ENCODE data around the gene KRTAP5-8. TPM values are rescaled to one million over a fixed set of nuclear protein-coding genes. Genes with fewer than 3 reads are reported as not detected.

KRTAP5-8 gene
- total and polyA plus RNA-seq, 12 donors = 0.28 TPM; not detected in 11

DNA sequence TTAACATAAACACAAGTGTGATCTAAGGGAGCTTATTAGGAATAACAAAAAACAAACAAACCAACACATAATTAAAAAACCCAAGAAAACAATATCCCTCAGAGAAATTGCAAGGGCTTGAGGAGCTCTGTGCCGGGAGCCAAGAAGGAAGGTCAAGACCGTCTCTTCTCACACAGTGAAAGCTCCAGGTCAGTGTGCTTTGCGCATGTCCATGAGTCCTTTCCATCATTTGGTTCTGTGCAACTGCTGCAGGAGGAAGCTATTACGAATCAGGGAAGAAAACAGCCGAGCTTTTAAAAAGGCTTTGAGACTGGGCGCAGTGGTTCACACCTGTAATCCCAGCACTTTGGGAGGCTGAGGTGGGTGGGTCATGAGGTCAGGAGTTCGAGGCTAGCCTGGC lies 4.6 kb downstream of the KRTAP5-8 start:
- intact Hi-C loops (cut with DNase I) = no loop called here
- TF ChIP-seq POLR2A (IDR thresholded peaks at IDR 0.05) (no peak), CTCF (IDR thresholded peaks at IDR 0.05) (no peak)

GRCh38 chr11:71542879-71543777 lies 5.3 kb downstream of the KRTAP5-8 start:
- DNase-seq = no peak
- Histone ChIP-seq H3K9me3 (replicated peaks in 1 of 3) (no peaks in the 10 kb centered on the region), H3K36me3 (replicated peaks in 1 of 2) (no peaks in the 10 kb centered on the region), H3K27ac (no peak overlapping the region), H3K27me3 (no peaks in the 10 kb centered on the region), H3K4me1 (replicated peaks in 1 of 2) (no peaks in the 10 kb centered on the region), H3K4me3 (no peak overlapping the region)
- no peak for TF ChIP-seq CTCF (IDR thresholded peaks at IDR 0.05)
- TF ChIP-seq POLR2A (IDR thresholded peaks at IDR 0.05) = no peak
- intact Hi-C loops (cut with DNase I) = no loop called here
- WGBS, 4 donors = 71 to 78% (median 74%) methylated on average over 15 of the region's 15 CpGs

More for the DNA sequence above, 4.6 kb downstream of the KRTAP5-8 start:
- H3K36me3 ChIP-seq (replicated peaks in 1 of 2) = no peaks in the 10 kb centered on the region
- no peak overlapping the region for H3K4me3 ChIP-seq
- DNase-seq = no peak
- H3K4me1 ChIP-seq (replicated peaks in 1 of 2) = no peaks in the 10 kb centered on the region
- no peaks in the 10 kb centered on the region for H3K9me3 ChIP-seq (replicated peaks in 1 of 3)
- no peak overlapping the region for H3K27ac ChIP-seq
- 69 to 88% (median 82%) methylated on average over 7 of the region's 7 CpGs for WGBS, 4 donors
- no peaks in the 10 kb centered on the region for H3K27me3 ChIP-seq

DNA sequence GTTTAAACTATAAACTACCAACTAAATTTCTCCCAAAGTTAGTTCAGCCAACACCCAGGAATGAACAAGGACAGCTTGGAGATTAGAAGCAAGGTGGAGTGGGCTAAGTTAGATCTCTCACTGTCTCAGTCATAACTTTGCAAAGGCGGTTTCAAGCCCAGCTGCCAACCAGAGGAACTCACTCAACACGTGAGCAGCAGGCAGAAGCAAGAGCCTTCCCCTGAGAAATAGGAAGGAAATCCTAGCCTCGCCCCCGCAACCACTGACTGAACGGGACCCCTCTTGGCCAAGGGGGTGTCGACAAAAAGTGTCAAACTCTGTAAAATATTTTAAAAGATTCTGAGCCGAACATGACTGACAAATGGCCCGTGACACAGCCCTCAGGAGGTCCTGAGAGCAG lies 6.0 kb downstream of the KRTAP5-8 start:
- DNase-seq = no peak
- H3K9me3 ChIP-seq (replicated peaks in 1 of 3) = no peaks in the 10 kb centered on the region
- intact Hi-C loops (cut with DNase I) = no loop called here
- H3K4me3 ChIP-seq = no peak overlapping the region
- H3K27ac ChIP-seq = no peak overlapping the region
- no peaks in the 10 kb centered on the region for H3K4me1 ChIP-seq (replicated peaks in 1 of 2)
- no peaks in the 10 kb centered on the region for H3K27me3 ChIP-seq
- no peak for TF ChIP-seq POLR2A (IDR thresholded peaks at IDR 0.05)
- no peak for TF ChIP-seq CTCF (IDR thresholded peaks at IDR 0.05)
- 59 to 77% (median 67%) methylated on average over 8 of the region's 8 CpGs for WGBS, 4 donors
- H3K36me3 ChIP-seq (replicated peaks in 1 of 2) = no peaks in the 10 kb centered on the region

DNA sequence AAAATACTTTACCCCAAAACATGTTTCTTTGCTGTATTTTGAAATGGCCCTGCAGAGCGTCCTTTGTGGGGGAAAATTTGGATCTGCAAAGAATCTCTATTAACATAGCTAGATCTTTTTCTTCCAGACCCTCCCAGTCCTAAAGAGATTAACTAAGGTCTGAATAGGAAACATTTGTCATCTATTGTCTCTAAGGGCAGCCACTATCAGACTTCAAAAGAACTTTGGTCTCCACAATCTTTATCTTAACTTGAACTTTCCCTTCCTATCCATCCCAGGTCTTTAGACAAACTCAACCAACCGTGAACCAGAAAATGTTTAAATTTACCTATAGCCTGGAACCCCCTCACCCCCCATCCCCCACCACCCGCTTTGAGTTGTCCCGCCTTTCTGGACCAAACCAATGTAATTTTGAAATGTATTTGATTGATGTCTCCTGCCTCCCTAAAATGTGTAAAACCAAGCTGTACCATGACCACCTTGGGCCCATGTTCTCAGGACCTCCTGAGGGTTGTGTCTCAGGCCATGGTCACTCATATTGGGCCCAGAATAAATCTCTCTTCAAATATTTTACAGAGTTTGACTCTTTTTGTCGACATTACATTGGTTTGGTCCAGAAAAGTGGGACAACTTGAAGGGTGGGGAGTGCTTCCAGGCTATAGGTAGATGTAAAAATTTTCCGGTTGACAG lies 6.8 kb downstream of the KRTAP5-8 start:
- no peaks in the 10 kb centered on the region for H3K9me3 ChIP-seq (replicated peaks in 1 of 3)
- no peak overlapping the region for H3K27ac ChIP-seq
- no peaks in the 10 kb centered on the region for H3K4me1 ChIP-seq (replicated peaks in 1 of 2)
- intact Hi-C loops (cut with DNase I) = no loop called here
- no peak overlapping the region for H3K4me3 ChIP-seq
- H3K36me3 ChIP-seq (replicated peaks in 1 of 2) = no peaks in the 10 kb centered on the region
- H3K27me3 ChIP-seq = no peaks in the 10 kb centered on the region
- DNase-seq = no peak
- TF ChIP-seq POLR2A (IDR thresholded peaks at IDR 0.05) (no peak), CTCF (IDR thresholded peaks at IDR 0.05) (no peak)
- 81 to 87% (median 84%) methylated on average over 6 of the region's 6 CpGs for WGBS, 4 donors

Data from adrenal gland (tissue), 12 donors.